Neural progenitor cell (in vitro differentiated cells): ENCODE measurements around the gene IPCEF1. TPM values are rescaled to one million over a fixed set of nuclear protein-coding genes. Genes with fewer than 3 reads are reported as not detected.

Experiments
- DNase-seq: peaks from one replicate; pipeline ENCODE4 v3.0.0-alpha.2; 2016; ENCODE audit warnings: low spot score
- H2AFZ ChIP-seq: fragments of 200-600 bp; sonication (generic); replicated peaks from 2 replicates; pipeline ENCODE4 v1.6.1; 2016; ENCODE audit warnings: antibody characterized with exemption
- H3F3A ChIP-seq: fragments of 200-600 bp; sonication (generic); 2 replicates; pipeline ENCODE4 v1.6.1; 2016; ENCODE audit warnings: antibody characterized with exemption, low read depth
- H3K27ac ChIP-seq: fragments of 200-600 bp; sonication (generic); 2 replicates; pipeline ENCODE4 v1.5.1; 2016; ENCODE audit warnings: mild to moderate bottlenecking
- H3K27me3 ChIP-seq: fragments of 200-600 bp; sonication (generic); 2 replicates; pipeline ENCODE4 v1.6.1; 2016; ENCODE audit warnings: mild to moderate bottlenecking, moderate library complexity
- H3K36me3 ChIP-seq: fragments of 200-600 bp; sonication (generic); 2 replicates; pipeline ENCODE4 v1.5.1; 2016
- H3K4me1 ChIP-seq: fragments of 200-600 bp; sonication (generic); 2 replicates; pipeline ENCODE4 v1.6.1; 2016; ENCODE audit warnings: mixed run types
- H3K4me2 ChIP-seq: fragments of 200-600 bp; sonication (generic); 2 replicates; pipeline ENCODE4 v1.6.1; 2016
- H3K4me3 ChIP-seq: fragments of 200-600 bp; sonication (generic); 2 replicates; pipeline ENCODE4 v1.5.1; 2016
- H3K79me2 ChIP-seq: fragments of 200-600 bp; sonication (generic); 2 replicates; pipeline ENCODE4 v1.6.1; 2016; ENCODE audit warnings: low read depth
- H3K9ac ChIP-seq: fragments of 200-600 bp; sonication (generic); 2 replicates; pipeline ENCODE4 v1.6.1; 2016
- H3K9me3 ChIP-seq: fragments of 200-600 bp; sonication (generic); 2 replicates; pipeline ENCODE4 v1.5.1; 2016; ENCODE audit warnings: low read depth
- H4K20me1 ChIP-seq: fragments of 200-600 bp; sonication (generic); 2 replicates; pipeline ENCODE4 v1.6.1; 2016; ENCODE audit warnings: low read depth
- H3K27ac Mint-ChIP-seq: 3 replicates; pipeline ENCODE4 v1.8.0; 2021; ENCODE audit warnings: mixed read lengths
- H3K27me3 Mint-ChIP-seq: 2 replicates; pipeline ENCODE4 v1.8.0; 2022; ENCODE audit warnings: low read depth, mild to moderate bottlenecking, inconsistent platforms, moderate library complexity, mixed read lengths; ENCODE audit not compliant: insufficient read depth
- H3K36me3 Mint-ChIP-seq: 3 replicates; pipeline ENCODE4 v1.8.0; 2021; ENCODE audit warnings: mixed read lengths
- H3K4me1 Mint-ChIP-seq: 3 replicates; pipeline ENCODE4 v1.8.0; 2021; ENCODE audit warnings: mixed read lengths
- H3K4me3 Mint-ChIP-seq: 3 replicates; pipeline ENCODE4 v1.8.0; 2021; ENCODE audit warnings: mild to moderate bottlenecking, moderate library complexity, mixed read lengths
- H3K9me3 Mint-ChIP-seq: 3 replicates; pipeline ENCODE4 v1.8.0; 2020; ENCODE audit warnings: mixed read lengths
- EZH2 ChIP-seq: fragments of 200-600 bp; sonication (generic); IDR thresholded peaks from 2 replicates; pipeline ENCODE4 v1.6.1; 2017; ENCODE audit warnings: antibody characterized with exemption, mild to moderate bottlenecking, moderate library complexity
- EZH2phosphoT487 ChIP-seq: fragments of 200-600 bp; sonication (generic); IDR thresholded peaks from 2 replicates; pipeline ENCODE4 v1.6.1; 2017; ENCODE audit warnings: antibody characterized with exemption
- total RNA-seq: library from RNA; depleted of rRNA; stranded (reverse); fragments of >200 nt; gene quantifications from 2 replicates; pipeline ENCODE4 v1.2.3, GENCODE V29; 2015; ENCODE audit warnings: low replicate concordance
- TF ChIP-seq, protein P1 (sequence below): fragments of 200-600 bp; sonication (generic); IDR thresholded peaks from 2 replicates; pipeline ENCODE4 v1.5.1; 2017; ENCODE audit warnings: antibody characterized with exemption, mild to moderate bottlenecking

The IPCEF1 gene
- total RNA-seq, 1 donor from 2014 or later = 0.13 TPM

DNA sequence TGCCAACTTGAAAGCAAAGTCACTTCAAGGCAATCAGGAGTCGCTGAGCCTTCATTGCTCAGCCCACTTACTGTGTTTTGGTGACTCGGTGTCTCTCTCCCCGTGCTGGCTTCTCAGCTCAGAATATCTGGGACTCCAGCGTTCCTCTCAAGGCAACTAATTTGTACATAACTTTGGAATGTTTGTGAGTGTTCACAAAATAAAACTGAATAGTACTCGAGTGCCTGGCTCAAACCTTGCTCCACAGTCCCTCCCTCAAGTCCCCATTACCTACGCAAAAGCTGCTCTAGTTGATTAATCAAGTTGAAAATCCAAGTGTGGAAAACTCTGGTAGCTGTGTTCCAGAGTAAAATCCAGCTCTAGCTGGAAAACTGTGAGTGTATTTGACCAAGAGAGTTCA is 8.6 kb downstream of the IPCEF1 start:
- Mint-ChIP-seq H3K4me1 (no peaks in the 10 kb centered on the region), H3K36me3 (no peaks in the 10 kb centered on the region)
- no peak overlapping the region for H3K4me2 ChIP-seq

DNA sequence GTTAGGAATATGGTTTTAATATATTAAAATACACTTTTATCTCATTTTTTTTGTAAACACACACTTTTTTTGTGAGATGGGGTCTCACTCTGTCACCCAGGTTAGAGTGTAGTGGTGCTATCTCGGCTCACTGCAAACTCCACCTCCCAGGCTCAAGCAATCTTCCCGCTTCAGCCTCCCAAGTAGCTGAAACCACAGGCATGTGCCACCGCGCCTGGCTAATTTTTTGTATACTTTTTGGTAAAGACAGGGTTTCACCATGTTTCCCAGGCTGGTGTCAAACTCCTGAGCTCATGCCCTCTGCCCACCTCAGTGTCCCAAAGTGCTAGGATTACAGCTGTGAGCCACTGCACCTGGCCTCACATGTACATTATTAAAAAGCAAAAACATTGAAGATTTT is 10.8 kb downstream of the IPCEF1 start:
- Histone ChIP-seq H3K4me3 (no peak overlapping the region), H3F3A (no peaks in the 10 kb centered on the region), H3K4me2 (no peak overlapping the region), H3K9me3 (no peaks in the 10 kb centered on the region), H3K27ac (no peak overlapping the region), H4K20me1 (no peaks in the 10 kb centered on the region), H3K79me2 (no peaks in the 10 kb centered on the region), H3K4me1 (no peaks in the 10 kb centered on the region), H3K27me3 (no peaks in the 10 kb centered on the region), H3K9ac (no peak overlapping the region), H2AFZ (no peak overlapping the region), H3K36me3 (no peaks in the 10 kb centered on the region)
- no peak for DNase-seq
- no peak overlapping the region for H3K27ac Mint-ChIP-seq
- H3K9me3 Mint-ChIP-seq = no peaks in the 10 kb centered on the region
- H3K4me3 Mint-ChIP-seq = no peak overlapping the region
- no peaks in the 10 kb centered on the region for H3K36me3 Mint-ChIP-seq
- peaks cover 12% of the 10 kb centered on the region for H3K4me1 Mint-ChIP-seq
- no peaks in the 10 kb centered on the region for H3K27me3 Mint-ChIP-seq
- TF ChIP-seq EZH2phosphoT487 (no peak), EZH2 (no peak)
- TF ChIP-seq, protein P1, sequence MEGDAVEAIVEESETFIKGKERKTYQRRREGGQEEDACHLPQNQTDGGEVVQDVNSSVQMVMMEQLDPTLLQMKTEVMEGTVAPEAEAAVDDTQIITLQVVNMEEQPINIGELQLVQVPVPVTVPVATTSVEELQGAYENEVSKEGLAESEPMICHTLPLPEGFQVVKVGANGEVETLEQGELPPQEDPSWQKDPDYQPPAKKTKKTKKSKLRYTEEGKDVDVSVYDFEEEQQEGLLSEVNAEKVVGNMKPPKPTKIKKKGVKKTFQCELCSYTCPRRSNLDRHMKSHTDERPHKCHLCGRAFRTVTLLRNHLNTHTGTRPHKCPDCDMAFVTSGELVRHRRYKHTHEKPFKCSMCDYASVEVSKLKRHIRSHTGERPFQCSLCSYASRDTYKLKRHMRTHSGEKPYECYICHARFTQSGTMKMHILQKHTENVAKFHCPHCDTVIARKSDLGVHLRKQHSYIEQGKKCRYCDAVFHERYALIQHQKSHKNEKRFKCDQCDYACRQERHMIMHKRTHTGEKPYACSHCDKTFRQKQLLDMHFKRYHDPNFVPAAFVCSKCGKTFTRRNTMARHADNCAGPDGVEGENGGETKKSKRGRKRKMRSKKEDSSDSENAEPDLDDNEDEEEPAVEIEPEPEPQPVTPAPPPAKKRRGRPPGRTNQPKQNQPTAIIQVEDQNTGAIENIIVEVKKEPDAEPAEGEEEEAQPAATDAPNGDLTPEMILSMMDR = no peak

More for the DNA sequence above, 8.6 kb downstream of the IPCEF1 start:
- Histone ChIP-seq H3K4me3 (no peak overlapping the region), H3K9ac (no peak overlapping the region), H4K20me1 (no peaks in the 10 kb centered on the region), H3K79me2 (no peaks in the 10 kb centered on the region), H2AFZ (no peak overlapping the region), H3K36me3 (no peaks in the 10 kb centered on the region), H3K4me1 (no peaks in the 10 kb centered on the region), H3K9me3 (no peaks in the 10 kb centered on the region), H3K27me3 (no peaks in the 10 kb centered on the region), H3K27ac (no peak overlapping the region), H3F3A (no peaks in the 10 kb centered on the region)
- no peak overlapping the region for H3K4me3 Mint-ChIP-seq
- H3K9me3 Mint-ChIP-seq = no peaks in the 10 kb centered on the region
- no peak for DNase-seq
- H3K27me3 Mint-ChIP-seq = no peaks in the 10 kb centered on the region
- no peak overlapping the region for H3K27ac Mint-ChIP-seq
- TF ChIP-seq EZH2 (no peak), EZH2phosphoT487 (no peak)
- TF ChIP-seq, protein P1 = no peak

DNA sequence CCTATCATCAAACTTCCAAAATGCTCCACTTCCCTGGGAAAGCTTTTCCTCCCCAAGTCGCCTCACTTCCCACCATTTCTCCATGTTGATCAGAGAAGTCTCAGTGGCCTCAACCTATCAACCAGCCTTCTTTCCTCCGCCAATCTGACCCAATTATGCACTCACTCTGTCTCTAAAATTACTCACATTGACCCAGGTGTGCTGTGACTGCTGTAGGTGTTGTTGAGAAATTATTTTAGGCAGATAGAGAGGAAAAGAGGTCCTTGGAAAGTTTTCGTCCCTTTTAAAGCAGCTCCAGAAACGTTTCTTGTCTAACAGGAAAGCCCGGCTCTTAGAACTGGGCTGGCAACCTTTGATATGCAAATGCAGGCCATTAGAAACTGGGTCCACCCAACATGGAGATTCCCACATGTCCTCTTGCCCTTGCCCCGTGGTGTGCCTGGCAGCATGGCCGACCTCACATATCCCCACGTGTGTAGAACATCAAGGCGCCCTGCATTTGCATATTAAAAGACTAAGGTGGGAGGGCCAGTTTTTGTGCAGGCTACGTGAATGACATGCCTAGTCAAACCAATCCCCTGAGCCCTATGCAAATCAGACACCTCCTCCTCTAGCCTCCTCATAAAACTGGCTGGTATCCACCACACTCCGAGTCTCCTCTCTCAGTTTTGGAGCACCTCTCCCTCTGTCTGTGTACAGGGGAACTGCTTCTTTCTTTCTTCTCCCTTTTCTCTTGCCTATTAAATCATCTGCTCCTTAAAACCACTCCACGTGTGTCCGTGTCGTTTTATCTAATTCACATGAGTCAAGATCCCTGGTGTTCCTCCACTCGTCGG is 12.9 kb downstream of the IPCEF1 start:
- H3K27ac Mint-ChIP-seq = no peak overlapping the region

More for the DNA sequence above, 12.9 kb downstream of the IPCEF1 start:
- Histone ChIP-seq H3F3A (no peaks in the 10 kb centered on the region), H3K9me3 (no peaks in the 10 kb centered on the region), H3K27ac (no peak overlapping the region), H3K27me3 (no peaks in the 10 kb centered on the region), H3K79me2 (no peaks in the 10 kb centered on the region), H3K4me2 (no peak overlapping the region), H3K4me3 (no peak overlapping the region), H4K20me1 (no peaks in the 10 kb centered on the region), H3K36me3 (no peaks in the 10 kb centered on the region), H3K9ac (no peak overlapping the region), H3K4me1 (no peaks in the 10 kb centered on the region), H2AFZ (peak overlapping the region; percentile 42)
- peak; percentile 46 for DNase-seq
- TF ChIP-seq, protein P1 = peak; percentile 28
- TF ChIP-seq EZH2phosphoT487 = no peak
- no peak for TF ChIP-seq EZH2
- H3K9me3 Mint-ChIP-seq = no peaks in the 10 kb centered on the region
- H3K4me3 Mint-ChIP-seq = no peak overlapping the region
- H3K4me1 Mint-ChIP-seq = peaks cover 12% of the 10 kb centered on the region
- no peaks in the 10 kb centered on the region for H3K27me3 Mint-ChIP-seq
- H3K36me3 Mint-ChIP-seq = no peaks in the 10 kb centered on the region
